K562 (cell line): Measurements from ENCODE around the gene CD44. TPM values are rescaled to one million over a fixed set of nuclear protein-coding genes. Genes with fewer than 3 reads are reported as not detected.

Experiments
- ATAC-seq: fragments of 200-7000 bp; cut with Tn5 transposase; 3 replicates; pipeline ENCODE4 v1.9.1; 2020; ENCODE audit warnings: moderate library complexity
- BruUV-seq: library from RNA; stranded (reverse); fragments of 400-500 nt; replicated peaks from 2 replicates; lab custom pipeline; 2021; lab: Mats Ljungman, UMichigan
- CTCF ChIA-PET: fragments of 300-600 bp; formaldehyde crosslinking; extraction: SDS; loops from one replicate; lab custom pipeline; 2021; ENCODE audit warnings: low intra/inter-chr PET ratio; lab: Yijun Ruan, JAX
- POLR2A ChIA-PET: fragments of 300-600, 350-650 bp; sonication (Branson Sonifier 250); formaldehyde crosslinking; extraction: SDS; loops from one replicate; lab custom pipeline; 2021; ENCODE audit warnings: antibody characterized with exemption, inconsistent platforms; lab: Yijun Ruan, JAX
- DNase-seq, 4 experiments: peaks; one replicate each; pipeline versions ENCODE4 v3.0.0 to v3.0.0-alpha.2; 2011 to 2018; ENCODE audit warnings: low spot score in 3 of 4, mixed read lengths in 3 of 4; ENCODE audit errors: extremely low read depth in 1 of 4
- FAIRE-seq: peaks from 2 replicates; lab custom pipeline; 2011; peaks lifted over from hg19 to GRCh38; lab: Jason Lieb, UNC
- H2AFZ ChIP-seq: 2 replicates; pipeline ENCODE4 v1.6.0; 2011; ENCODE audit warnings: low read depth, low read length, control low read depth, inconsistent platforms
- H3K27ac ChIP-seq: fragments of 200-600 bp; 3 replicates; pipeline ENCODE4 v1.8.0; 2011; ENCODE audit warnings: low read depth, mild to moderate bottlenecking, control low read depth, inconsistent platforms, low read length, moderate library complexity, mixed read lengths; ENCODE audit errors: extremely low read depth
- H3K27me3 ChIP-seq, 2 experiments: fragments of 300-600 bp in 1 of 2; 2 replicates in 1 of 2; 3 replicates in 1 of 2; pipeline versions ENCODE4 v1.6.0 to v1.8.0; 2011; ENCODE audit warnings: inconsistent platforms in 2 of 2, low read length in 2 of 2, mild to moderate bottlenecking in 1 of 2, mixed read lengths in 1 of 2, moderate library complexity in 1 of 2; ENCODE audit not compliant: control insufficient read depth in 2 of 2, insufficient read depth in 2 of 2
- H3K36me3 ChIP-seq: fragments of 300-600 bp; 3 replicates; pipeline ENCODE4 v1.8.0; 2011; ENCODE audit warnings: mild to moderate bottlenecking, low read length, inconsistent platforms; ENCODE audit not compliant: control insufficient read depth, insufficient read depth
- H3K4me1 ChIP-seq, 2 experiments: fragments of 200-600 bp in 1 of 2; replicated peaks in 1 of 2; 2 replicates in 1 of 2; 3 replicates in 1 of 2; pipeline versions ENCODE4 v1.5.1 to v1.8.0; 2011; ENCODE audit warnings: inconsistent platforms in 2 of 2, low read length in 2 of 2, mild to moderate bottlenecking in 1 of 2, mixed read lengths in 1 of 2, moderate library complexity in 1 of 2; ENCODE audit not compliant: control insufficient read depth in 2 of 2, insufficient read depth in 2 of 2
- H3K4me2 ChIP-seq: 2 replicates; pipeline ENCODE4 v1.6.1; 2011; ENCODE audit warnings: low read length, control low read depth, inconsistent platforms, mixed read lengths; ENCODE audit not compliant: insufficient read depth
- H3K4me3 ChIP-seq: fragments of 200-600 bp; sonication (generic), shearing (Covaris generic); 2 replicates; pipeline ENCODE4 v1.5.1; 2016; ENCODE audit warnings: control low read depth, inconsistent platforms
- H3K79me2 ChIP-seq: fragments of 200-600 bp; 3 replicates; pipeline ENCODE4 v1.8.0; 2011; ENCODE audit warnings: low read length, inconsistent platforms; ENCODE audit not compliant: control insufficient read depth, insufficient read depth
- H3K9ac ChIP-seq, 2 experiments: 2 replicates each; pipeline versions ENCODE4 v1.6.0 to v1.6.1; 2011; ENCODE audit warnings: low read depth in 2 of 2, low read length in 2 of 2, control low read depth in 1 of 2, inconsistent platforms in 1 of 2, mild to moderate bottlenecking in 1 of 2, mixed read lengths in 1 of 2; ENCODE audit not compliant: insufficient read depth in 1 of 2
- H3K9me1 ChIP-seq: one replicate; pipeline ENCODE4 v1.6.0; 2011; ENCODE audit warnings: inconsistent platforms, mild to moderate bottlenecking, low read length, moderate library complexity; ENCODE audit not compliant: control insufficient read depth, insufficient read depth
- H3K9me3 ChIP-seq: replicated peaks from 2 replicates; pipeline ENCODE4 v1.5.1; 2011; ENCODE audit warnings: low read depth, low read length, inconsistent platforms; ENCODE audit not compliant: control insufficient read depth, insufficient read depth
- H4K20me1 ChIP-seq: replicated peaks from 2 replicates; pipeline ENCODE4 v1.6.1; 2011; ENCODE audit warnings: low read length, inconsistent platforms, mixed read lengths; ENCODE audit not compliant: control insufficient read depth, insufficient read depth
- CEBPG ChIP-seq, 3 experiments: fragments of 200-800 bp in 1 of 3; sonication (Bioruptor generic) in 1 of 3; sonication (generic) in 1 of 3; formaldehyde crosslinking in 1 of 3; IDR thresholded peaks in 2 of 3; conservative IDR thresholded peaks in 1 of 3; 2 replicates each; pipeline versions ENCODE4 v1.6.1 to v1.8.0; 2016 to 2022; ENCODE audit warnings: missing compliant biosample characterization in 2 of 3, missing genetic modification characterization in 2 of 3, mild to moderate bottlenecking in 1 of 3, missing genetic modification reagents in 1 of 3
- CTBP1 ChIP-seq: fragments of 450-650 bp; IDR thresholded peaks from 2 replicates; pipeline ENCODE4 v1.6.1; 2016; ENCODE audit warnings: borderline replicate concordance
- GTF3C2 ChIP-seq: IDR thresholded peaks from 3 replicates; pipeline ENCODE4 v1.6.1; 2011; ENCODE audit warnings: borderline replicate concordance, mild to moderate bottlenecking, moderate library complexity; ENCODE audit not compliant: insufficient read length; ENCODE audit errors: extremely low read depth
- MAFK ChIP-seq: IDR thresholded peaks from 2 replicates; pipeline ENCODE4 v1.6.1; 2011; ENCODE audit warnings: low read length, improper control_type of control experiment
- PHB ChIP-seq: fragments of 250-450 bp; sonication (Bioruptor Pico); IDR thresholded peaks from 2 replicates; pipeline ENCODE4 v1.5.0; 2021
- ZNF445 ChIP-seq: fragments of 250-450 bp; sonication (Bioruptor Pico); IDR thresholded peaks from 2 replicates; pipeline ENCODE4 v1.4.0; 2020; ENCODE audit warnings: low read depth, mild to moderate bottlenecking, moderate library complexity
- ZNF696 ChIP-seq: fragments of 250-450 bp; sonication (Bioruptor Pico); conservative IDR thresholded peaks from 2 replicates; pipeline ENCODE4 v1.4.0; 2020; ENCODE audit warnings: mild to moderate bottlenecking, moderate library complexity
- whole genome bisulfite sequencing: fragments of 100-300 bp; shearing (Covaris generic); methylation state at CpG from one replicate; pipeline ENCODE4 v1.1.6; 2016; ENCODE audit warnings: low coverage, mixed read lengths; ENCODE audit not compliant: insufficient coverage; ENCODE audit errors: missing lambda C conversion rate; 5-methylcytosine and 5-hydroxymethylcytosine counted together
- in situ Hi-C: fragments of 300-500 bp; cut with MboI; formaldehyde crosslinking; loops from 4 replicates; pipeline ENCODE4 v1.15.0; 2018; ENCODE audit warnings: inconsistent platforms, mixed read lengths
- intact Hi-C: fragments of 100-400 bp; cut with micrococcal nuclease; formaldehyde crosslinking; loops from 2 replicates; pipeline ENCODE4 v1.14.2; 2022
- polyA plus RNA-seq, 8 experiments: library from polyadenylated mRNA; depleted of rRNA in 4 of 8; stranded (reverse) in 5 of 8; unstranded in 3 of 8; fragments of >200 nt; fragmentation: Nextera tagmentation in 2 of 8; fragmentation: Illumina TruSeq in 1 of 8; extraction: Ambion mirVana in 2 of 8; extraction: Trizol in 1 of 8; gene quantifications; 2 replicates each; pipeline versions ENCODE4 v1.2.1 to v1.2.3, GENCODE V29; 2011 to 2014; ENCODE audit warnings: inconsistent platforms in 1 of 8, missing spikeins in 1 of 8
- total RNA-seq, 7 experiments: library from RNA; depleted of rRNA in 6 of 7; stranded (reverse); fragments of >200 nt in 6 of 7; fragmentation: Illumina TruSeq in 2 of 7; extraction: Trizol in 2 of 7; gene quantifications; 2 replicates each; pipeline versions ENCODE4 v1.2.1 to v1.2.3, GENCODE V29; 2011 to 2021; ENCODE audit warnings: low replicate concordance in 1 of 7

Gene CD44
- total and polyA plus RNA-seq, 9 of the 15 experiments (the other 6 are each of a cell fraction or from before 2014, with no cell fraction given): 1.2 to 13.9 (median 3.0) TPM

GRCh38 chr11:35133656-35134055 lies 5.3 kb upstream of the CD44 start (continued):
- TF ChIP-seq GTF3C2 (no peak), MAFK (no peak)

GRCh38 chr11:35134403-35135148 lies 4.4 kb upstream of the CD44 start:
- DNase-seq (no peak), ATAC-seq (no peak), FAIRE-seq (no peak)
- POLR2A ChIA-PET: interaction anchor here (0.9 kb wide), 1 partner anchor 211 kb away, joined by 4 read pairs; no protein-coding TSS in a partner anchor
- Histone ChIP-seq H3K27ac (no peak overlapping the region), H4K20me1 (0 out of 2 replicates have a peak, but pooled peaks cover 4% of the 10 kb centered on the region), H3K27me3 (peaks cover 16 to 18% of the 10 kb centered on the region in 2 experiments), H3K4me1 (peaks cover 0 to 11% of the 10 kb centered on the region in 2 experiments; a peak in 2 of 5 replicates), H3K79me2 (no peaks in the 10 kb centered on the region), H3K9me3 (no peaks in the 10 kb centered on the region), H3K4me3 (no peak overlapping the region), H3K4me2 (no peak overlapping the region), H3K36me3 (no peaks in the 10 kb centered on the region), H3K9ac (no peak overlapping the region), H2AFZ (no peak overlapping the region), H3K9me1 (no peaks in the 10 kb centered on the region)
- intact Hi-C loops (no loop called here), in situ Hi-C loops (no loop called here)
- BruUV-seq: no TSS peak
- WGBS: 2% methylated on average over 4 of the region's 4 CpGs
- TF ChIP-seq CEBPG (CRISPR knock-in tag; IDR thresholded peaks at IDR 0.05) (no peak), CEBPG (tag; conservative IDR thresholded peaks at IDR 0.05 in 1 of 2, IDR thresholded peaks at IDR 0.05 in 1 of 2) (0 out of 4 replicates have a peak, but pooled peaks of 1 of the 2 experiments have one; percentile 37), ZNF445 (CRISPR knock-in tag) (no peak), ZNF696 (CRISPR knock-in tag) (no peak), PHB (no peak), CTBP1 (no peak)
- CTCF ChIA-PET: no interaction called here
